ENCODE results near the gene CIAO3. TPM values are rescaled to one million over a fixed set of nuclear protein-coding genes. Genes with fewer than 3 reads are reported as not detected.
"Not testable (repeated sequence)": the region's sequence is repeated elsewhere in the genome, so short reads cannot be mapped to it uniquely, and the experiment has no call there.

The CIAO3 gene
- polyA plus RNA-seq, 1 experiment = 14.4 TPM

- POLR2A ChIA-PET = interaction anchor here (0.5 kb wide), 1 partner anchor 300 kb away, joined by 5 read pairs; no protein-coding TSS in a partner anchor
- peak overlapping the region; percentile 62 for H3K4me3 ChIP-seq (ENCODE audit: low read depth, low read length)
- CTCF ChIA-PET = interaction anchor here (0.6 to 1.3 kb wide), 8 partner anchors 9 to 341 kb away, joined by 3 to 6 read pairs (median 3); partner anchors contain the start of genes CHTF18 and RPUSD1
- no peaks in the 10 kb centered on the region; the same call in 1 of the 2 replicates for H3K9me3 ChIP-seq (ENCODE audit: control insufficient read depth, insufficient read depth, low read length)
- H3K27ac ChIP-seq (ENCODE audit: low read depth, low read length) = no peak overlapping the region
- H3K27me3 ChIP-seq (ENCODE audit: control insufficient read depth, insufficient read depth, low read length) = no peaks in the 10 kb centered on the region
- no peak for DNase-seq (ENCODE audit: low read depth, low spot score)
- TF ChIP-seq, protein P1, sequence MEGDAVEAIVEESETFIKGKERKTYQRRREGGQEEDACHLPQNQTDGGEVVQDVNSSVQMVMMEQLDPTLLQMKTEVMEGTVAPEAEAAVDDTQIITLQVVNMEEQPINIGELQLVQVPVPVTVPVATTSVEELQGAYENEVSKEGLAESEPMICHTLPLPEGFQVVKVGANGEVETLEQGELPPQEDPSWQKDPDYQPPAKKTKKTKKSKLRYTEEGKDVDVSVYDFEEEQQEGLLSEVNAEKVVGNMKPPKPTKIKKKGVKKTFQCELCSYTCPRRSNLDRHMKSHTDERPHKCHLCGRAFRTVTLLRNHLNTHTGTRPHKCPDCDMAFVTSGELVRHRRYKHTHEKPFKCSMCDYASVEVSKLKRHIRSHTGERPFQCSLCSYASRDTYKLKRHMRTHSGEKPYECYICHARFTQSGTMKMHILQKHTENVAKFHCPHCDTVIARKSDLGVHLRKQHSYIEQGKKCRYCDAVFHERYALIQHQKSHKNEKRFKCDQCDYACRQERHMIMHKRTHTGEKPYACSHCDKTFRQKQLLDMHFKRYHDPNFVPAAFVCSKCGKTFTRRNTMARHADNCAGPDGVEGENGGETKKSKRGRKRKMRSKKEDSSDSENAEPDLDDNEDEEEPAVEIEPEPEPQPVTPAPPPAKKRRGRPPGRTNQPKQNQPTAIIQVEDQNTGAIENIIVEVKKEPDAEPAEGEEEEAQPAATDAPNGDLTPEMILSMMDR (IDR thresholded peaks at IDR 0.05; ENCODE audit: low read depth, low read length) = no peak
Measured at GRCh38 chr16:715477-716199, 25.2 kb downstream of the CIAO3 start.

DNA sequence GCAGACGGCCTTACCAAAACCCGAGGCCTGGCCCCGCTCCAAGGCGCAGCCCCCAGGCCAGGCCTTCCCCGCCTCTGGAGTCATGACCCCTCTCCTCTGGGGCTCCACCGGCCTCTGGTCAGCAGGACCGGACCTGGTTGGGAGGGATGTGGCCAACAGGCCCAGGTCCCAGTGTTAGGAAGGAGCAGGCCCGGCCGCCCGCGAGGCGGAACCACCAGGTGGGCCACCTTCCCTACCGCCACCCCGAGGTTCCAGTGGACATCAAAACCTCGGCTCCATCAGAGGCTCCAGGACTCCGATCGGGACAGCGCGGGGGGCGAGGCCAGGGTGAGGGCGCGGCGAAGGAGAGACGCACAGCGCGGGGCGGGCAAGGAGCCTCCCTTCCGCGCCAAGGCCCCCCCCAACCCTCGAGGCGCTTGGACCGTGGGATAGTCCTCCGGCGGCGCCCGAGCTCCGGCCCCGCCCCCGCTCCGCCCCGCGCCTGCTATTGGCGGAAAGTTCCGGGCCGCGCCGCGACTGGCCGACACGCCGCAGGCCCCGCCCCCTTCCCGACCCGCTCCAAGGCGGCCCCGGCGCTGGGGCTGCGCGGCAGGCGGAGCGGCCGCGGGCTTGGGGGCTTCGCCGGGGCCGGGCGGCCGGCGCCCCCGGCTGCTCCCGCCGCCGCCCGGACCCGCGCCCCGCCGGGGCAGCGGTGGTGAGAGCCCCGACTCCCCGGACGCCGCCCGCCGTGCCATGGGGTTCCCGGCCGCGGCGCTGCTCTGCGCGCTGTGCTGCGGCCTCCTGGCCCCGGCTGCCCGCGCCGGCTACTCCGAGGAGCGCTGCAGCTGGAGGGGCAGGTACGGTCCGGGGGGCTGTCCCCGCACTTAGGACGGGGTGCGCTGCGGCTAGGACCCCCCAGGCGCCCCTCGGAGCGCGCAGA, 26.0 kb downstream of the CIAO3 start, which contains the start of gene METRN:
Gene METRN, plus strand, starts transcription at position 561 of the 919 bp plus-strand sequence. Its CDS starts 172 bp downstream, at position 733.
- ChIA-PET POLR2A (interaction anchor here (0.5 kb wide), 1 partner anchor 69 kb away, joined by 5 read pairs; no protein-coding TSS in a partner anchor), CTCF (no interaction called here)
- TF ChIP-seq, protein P1 (IDR thresholded peaks at IDR 0.05; ENCODE audit: low read depth, low read length) = no peak

DNA sequence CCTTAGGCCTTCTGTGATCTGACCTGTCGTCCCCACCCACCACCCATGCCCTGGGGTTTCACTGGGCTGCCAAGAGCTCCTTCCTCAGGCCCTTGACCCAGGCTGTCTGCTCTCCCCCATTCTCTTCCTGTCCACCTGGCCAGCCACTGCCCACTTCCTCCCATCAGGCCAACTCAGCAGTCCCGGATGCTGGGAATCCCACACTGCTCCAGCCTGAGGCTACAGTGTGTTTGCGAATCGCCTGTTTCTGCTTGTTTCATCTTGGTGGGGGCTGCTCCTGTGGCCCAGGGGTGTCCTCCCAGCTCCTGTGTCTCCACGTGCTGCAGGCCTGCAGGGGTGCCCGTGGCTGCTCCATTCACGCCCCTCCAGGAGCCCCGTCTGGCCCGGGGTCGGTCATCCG, 26.7 kb downstream of the CIAO3 start:
- Histone ChIP-seq H3K4me3 (ENCODE audit: low read depth, low read length) (no peak overlapping the region), H3K27ac (ENCODE audit: low read depth, low read length) (no peak overlapping the region), H3K9me3 (ENCODE audit: control insufficient read depth, insufficient read depth, low read length) (no peaks in the 10 kb centered on the region; the same call in 1 of the 2 replicates), H3K27me3 (ENCODE audit: control insufficient read depth, insufficient read depth, low read length) (no peaks in the 10 kb centered on the region)
- ChIA-PET CTCF (interaction anchor here (0.7 kb wide), 1 partner anchor 72 kb away, joined by 3 read pairs; no protein-coding TSS in a partner anchor), POLR2A (no interaction called here)
- no peak for DNase-seq (ENCODE audit: low read depth, low spot score)
- TF ChIP-seq, protein P1 (IDR thresholded peaks at IDR 0.05; ENCODE audit: low read depth, low read length) = no peak

More for the DNA sequence above, 26.0 kb downstream of the CIAO3 start, which contains the start of gene METRN:
- no peak within 1 kb of the TSS for H3K27ac ChIP-seq (ENCODE audit: low read depth, low read length)
- H3K27me3 ChIP-seq (ENCODE audit: control insufficient read depth, insufficient read depth, low read length) = no peaks in the 10 kb centered on the region
- no peak for DNase-seq (ENCODE audit: low read depth, low spot score)
- peak within 1 kb of the TSS; percentile 62 for H3K4me3 ChIP-seq (ENCODE audit: low read depth, low read length)
- H3K9me3 ChIP-seq (ENCODE audit: control insufficient read depth, insufficient read depth, low read length) = no peaks in the 10 kb centered on the region; the same call in 1 of the 2 replicates

DNA sequence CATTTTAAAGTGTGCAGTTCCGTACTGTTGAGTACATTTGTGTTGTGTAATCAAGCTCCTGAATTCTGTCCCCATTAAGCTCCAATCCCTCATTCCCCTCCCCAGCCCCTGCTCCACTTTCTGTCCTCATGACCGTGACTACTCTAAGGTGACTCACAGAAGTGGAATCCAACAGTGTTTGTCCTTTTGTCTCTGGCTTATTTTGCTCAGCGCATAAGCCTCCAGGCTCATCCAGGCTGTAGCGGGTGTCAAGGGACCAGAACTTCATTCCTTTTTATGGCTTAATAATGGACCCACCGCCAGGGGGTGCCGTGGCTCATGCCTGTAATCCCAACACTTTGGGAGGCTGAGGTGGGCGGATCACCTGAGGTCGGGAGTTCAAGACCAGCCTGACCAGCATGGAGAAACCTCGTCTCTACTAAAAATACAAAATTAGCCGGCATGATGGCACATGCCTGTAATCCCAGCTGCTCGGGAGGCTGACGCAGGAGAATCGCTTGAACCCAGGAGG, 28.0 kb downstream of the CIAO3 start:
- ChIA-PET CTCF (interaction anchor here (0.8 to 4.2 kb wide), 11 partner anchors 9 to 390 kb away, joined by 3 to 29 read pairs (median 4); partner anchors contain the start of gene CHTF18), POLR2A (interaction anchor here (0.9 to 1.6 kb wide), 3 partner anchors 9 to 32 kb away, joined by 4 to 7 read pairs (median 6); partner anchors contain the start of genes ANTKMT and CCDC78)
- H3K27me3 ChIP-seq (ENCODE audit: control insufficient read depth, insufficient read depth, low read length); H3K4me3 ChIP-seq (ENCODE audit: low read depth, low read length); H3K9me3 ChIP-seq (ENCODE audit: control insufficient read depth, insufficient read depth, low read length): not testable (repeated sequence)
- H3K27ac ChIP-seq (ENCODE audit: low read depth, low read length) = peak overlapping the region; percentile 57
- peak; percentile 84 for DNase-seq (ENCODE audit: low read depth, low spot score)
- TF ChIP-seq, protein P1 (IDR thresholded peaks at IDR 0.05; ENCODE audit: low read depth, low read length) = peak; percentile 52
